ENCODE data around the gene PRELID2.
"Not testable (repeated sequence)": the region's sequence is repeated elsewhere in the genome, so short reads cannot be mapped to it uniquely, and the experiment has no call there.

Gene PRELID2

DNA sequence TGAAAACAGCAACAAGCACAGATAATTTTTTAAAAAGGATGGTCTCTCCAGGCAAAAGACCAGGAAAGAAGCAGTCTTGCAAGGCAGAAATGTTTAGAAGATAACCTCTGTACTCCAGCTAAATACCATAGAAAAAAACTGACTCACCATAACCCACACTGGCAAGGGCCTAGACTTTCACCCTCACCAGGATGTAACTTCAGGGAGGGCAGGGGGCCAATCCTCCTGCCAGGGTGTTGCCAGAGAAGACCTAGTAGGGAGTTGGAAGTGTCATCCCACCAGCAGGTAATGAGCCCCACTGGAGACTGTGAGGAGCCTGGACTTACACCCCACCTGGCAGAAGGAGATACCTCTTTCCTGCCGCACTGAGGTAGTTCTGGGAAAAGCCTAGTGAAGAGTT is 97.6 kb downstream of the PRELID2 start:
- H3K23ac ChIP-seq (ENCODE audit: low read depth, low read length, poor library complexity), result no peak overlapping the region
- no peak overlapping the region for H4K91ac ChIP-seq (ENCODE audit: low read depth, low read length, poor library complexity)
- H3K4me3 ChIP-seq (ENCODE audit: low read length in 2 of 2), result no peak overlapping the region
- no peak overlapping the region for H4K8ac ChIP-seq (ENCODE audit: low read depth, low read length)
- no peak for DNase-seq (ENCODE audit: low spot score)
- H2BK15ac ChIP-seq (ENCODE audit: low read length), result no peak overlapping the region
- H3K27me3 ChIP-seq (ENCODE audit: control insufficient read depth in 3 of 3, insufficient read depth in 3 of 3, low read depth in 1 of 3, low read length in 3 of 3), result no peaks in the 10 kb centered on the region
- no peak overlapping the region for H3K18ac ChIP-seq (ENCODE audit: low read length)
- no peak overlapping the region for H2BK120ac ChIP-seq (ENCODE audit: low read depth, low read length)
- no peak overlapping the region for H3K4me2 ChIP-seq (ENCODE audit: insufficient read depth, low read length, poor library complexity, severe bottlenecking)
- no peaks in the 10 kb centered on the region for H3K79me1 ChIP-seq (ENCODE audit: low read depth, low read length)
- no peak overlapping the region for H2AK5ac ChIP-seq (ENCODE audit: low read depth, low read length)
- no peak overlapping the region for H2BK12ac ChIP-seq (ENCODE audit: low read length)
- no peaks in the 10 kb centered on the region for H3K4me1 ChIP-seq (ENCODE audit: control insufficient read depth in 2 of 2, insufficient read depth in 1 of 2, low read depth in 1 of 2, low read length in 2 of 2)
- no peaks in the 10 kb centered on the region for H3K9me3 ChIP-seq (replicated peaks in 1 of 2; ENCODE audit: control insufficient read depth in 2 of 2, insufficient read depth in 1 of 2, low read depth in 1 of 2, low read length in 2 of 2)
- no peaks in the 10 kb centered on the region for H3K36me3 ChIP-seq (replicated peaks in 1 of 2; ENCODE audit: control insufficient read depth in 2 of 2, insufficient read depth in 2 of 2, low read length in 2 of 2)
- no CpG with 5 or more reads among the region's 1 CpG for WGBS, 2 donors (ENCODE audit: extremely low coverage in 2 of 2, insufficient read length in 2 of 2, insufficient replicate concordance in 1 of 2)
- no peak overlapping the region for H3K4ac ChIP-seq (ENCODE audit: low read length)
- H3K27ac ChIP-seq (replicated peaks; ENCODE audit: low read length), result no peak overlapping the region
- H3K14ac ChIP-seq (ENCODE audit: low read length), result no peak overlapping the region
- H3K9ac ChIP-seq (ENCODE audit: low read depth, low read length, poor library complexity), result no peak overlapping the region
- H2AFZ ChIP-seq (ENCODE audit: low read length), result no peak overlapping the region
- H2BK5ac ChIP-seq (ENCODE audit: low read length), result no peak overlapping the region

DNA sequence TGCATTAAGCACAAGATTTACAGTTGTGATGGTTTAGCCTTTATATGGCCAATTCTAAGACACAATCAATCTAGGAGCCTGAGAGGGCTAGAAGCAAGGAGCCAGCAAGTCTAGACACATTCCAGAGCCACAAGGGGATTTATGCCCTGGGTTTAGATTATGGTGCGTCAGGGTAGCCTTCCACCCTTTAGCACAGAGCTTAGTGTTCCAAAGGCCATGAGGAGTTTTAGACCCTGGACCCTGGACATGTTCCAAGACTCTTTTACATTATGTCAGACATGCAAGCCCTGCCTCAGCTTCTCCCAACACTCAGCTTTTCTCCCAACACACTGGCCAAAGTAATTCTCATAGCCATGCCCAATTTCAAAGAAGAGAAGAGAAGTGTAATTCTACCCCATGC is 105.2 kb downstream of the PRELID2 start:
- H3K18ac ChIP-seq (ENCODE audit: low read length); H3K23ac ChIP-seq (ENCODE audit: low read depth, low read length, poor library complexity); DNase-seq (ENCODE audit: low spot score); H3K27me3 ChIP-seq (ENCODE audit: control insufficient read depth in 3 of 3, insufficient read depth in 3 of 3, low read depth in 1 of 3, low read length in 3 of 3); H3K9me3 ChIP-seq (replicated peaks in 1 of 2; ENCODE audit: control insufficient read depth in 2 of 2, insufficient read depth in 1 of 2, low read depth in 1 of 2, low read length in 2 of 2); H3K4me3 ChIP-seq (ENCODE audit: low read length in 2 of 2); H3K4ac ChIP-seq (ENCODE audit: low read length); H2BK15ac ChIP-seq (ENCODE audit: low read length); H2BK120ac ChIP-seq (ENCODE audit: low read depth, low read length); H4K8ac ChIP-seq (ENCODE audit: low read depth, low read length); H4K91ac ChIP-seq (ENCODE audit: low read depth, low read length, poor library complexity); H3K14ac ChIP-seq (ENCODE audit: low read length); H3K9ac ChIP-seq (ENCODE audit: low read depth, low read length, poor library complexity); H3K79me1 ChIP-seq (ENCODE audit: low read depth, low read length); H2AFZ ChIP-seq (ENCODE audit: low read length); H2BK5ac ChIP-seq (ENCODE audit: low read length); H2BK12ac ChIP-seq (ENCODE audit: low read length); H3K36me3 ChIP-seq (replicated peaks in 1 of 2; ENCODE audit: control insufficient read depth in 2 of 2, insufficient read depth in 2 of 2, low read length in 2 of 2); H2AK5ac ChIP-seq (ENCODE audit: low read depth, low read length); H3K4me1 ChIP-seq (ENCODE audit: control insufficient read depth in 2 of 2, insufficient read depth in 1 of 2, low read depth in 1 of 2, low read length in 2 of 2); H3K27ac ChIP-seq (replicated peaks; ENCODE audit: low read length); H3K4me2 ChIP-seq (ENCODE audit: insufficient read depth, low read length, poor library complexity, severe bottlenecking): not testable (repeated sequence)
- no CpG with 5 or more reads among the region's 1 CpG for WGBS, 2 donors (ENCODE audit: extremely low coverage in 2 of 2, insufficient read length in 2 of 2, insufficient replicate concordance in 1 of 2)

DNA sequence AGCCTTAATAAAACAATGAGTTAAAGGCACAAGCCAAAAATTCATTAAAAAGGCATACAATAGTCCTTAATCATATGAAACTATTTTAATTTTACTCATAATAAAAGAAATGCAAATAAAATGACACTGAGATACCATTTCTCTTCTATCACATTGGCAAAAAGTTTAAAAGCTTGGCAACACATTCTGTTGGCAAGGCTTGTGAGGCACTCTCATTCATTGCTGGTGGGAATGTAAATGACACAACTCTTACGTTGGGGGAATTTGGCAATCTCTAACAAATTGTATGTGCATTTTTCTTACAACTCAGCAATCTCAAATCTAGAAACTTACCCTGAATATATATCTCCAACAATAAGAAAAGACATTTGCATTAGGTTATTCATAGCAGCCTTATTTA is 111.6 kb downstream of the PRELID2 start:
- Histone ChIP-seq H4K8ac (ENCODE audit: low read depth, low read length) (no peak overlapping the region), H3K4ac (ENCODE audit: low read length) (no peak overlapping the region), H3K9me3 (replicated peaks in 1 of 2; ENCODE audit: control insufficient read depth in 2 of 2, insufficient read depth in 1 of 2, low read depth in 1 of 2, low read length in 2 of 2) (peaks cover 0 to 1% of the 10 kb centered on the region in 2 donors), H3K4me1 (ENCODE audit: control insufficient read depth in 2 of 2, insufficient read depth in 1 of 2, low read depth in 1 of 2, low read length in 2 of 2) (no peaks in the 10 kb centered on the region), H2AK5ac (ENCODE audit: low read depth, low read length) (no peak overlapping the region), H3K27me3 (ENCODE audit: control insufficient read depth in 3 of 3, insufficient read depth in 3 of 3, low read depth in 1 of 3, low read length in 3 of 3) (no peaks in the 10 kb centered on the region), H3K14ac (ENCODE audit: low read length) (no peak overlapping the region), H4K91ac (ENCODE audit: low read depth, low read length, poor library complexity) (no peak overlapping the region), H3K4me2 (ENCODE audit: insufficient read depth, low read length, poor library complexity, severe bottlenecking) (no peak overlapping the region), H2BK5ac (ENCODE audit: low read length) (no peak overlapping the region), H3K9ac (ENCODE audit: low read depth, low read length, poor library complexity) (no peak overlapping the region), H3K4me3 (ENCODE audit: low read length in 2 of 2) (no peak overlapping the region), H2BK120ac (ENCODE audit: low read depth, low read length) (no peak overlapping the region), H3K23ac (ENCODE audit: low read depth, low read length, poor library complexity) (no peak overlapping the region), H2BK15ac (ENCODE audit: low read length) (no peak overlapping the region), H3K79me1 (ENCODE audit: low read depth, low read length) (no peaks in the 10 kb centered on the region), H2AFZ (ENCODE audit: low read length) (no peak overlapping the region), H3K18ac (ENCODE audit: low read length) (no peak overlapping the region), H3K27ac (replicated peaks; ENCODE audit: low read length) (no peak overlapping the region), H2BK12ac (ENCODE audit: low read length) (no peak overlapping the region), H3K36me3 (replicated peaks in 1 of 2; ENCODE audit: control insufficient read depth in 2 of 2, insufficient read depth in 2 of 2, low read length in 2 of 2) (no peaks in the 10 kb centered on the region)
- no peak for DNase-seq (ENCODE audit: low spot score)
- no CpG with 5 or more reads among the region's 1 CpG for WGBS, 2 donors (ENCODE audit: extremely low coverage in 2 of 2, insufficient read length in 2 of 2, insufficient replicate concordance in 1 of 2)

DNA sequence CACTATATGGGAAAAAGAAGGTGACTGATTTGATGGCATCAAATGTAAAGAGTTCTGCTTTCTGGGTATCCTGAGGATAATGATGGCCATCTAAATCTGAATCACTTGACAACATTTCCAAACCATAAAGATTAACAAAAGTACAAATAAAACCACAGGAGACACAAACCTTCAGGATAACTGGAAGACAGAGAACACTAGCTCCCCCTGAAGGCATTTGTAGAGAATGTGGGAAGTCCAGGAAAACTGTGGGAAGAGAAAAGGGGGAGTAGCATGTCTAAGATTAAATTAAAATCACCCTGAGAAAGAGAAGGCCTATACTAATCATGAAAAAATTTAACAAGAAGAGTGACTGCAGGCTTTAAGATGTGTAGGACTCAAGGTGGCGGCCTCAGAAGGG is 116.2 kb downstream of the PRELID2 start:
- H2BK120ac ChIP-seq (ENCODE audit: low read depth, low read length), result no peak overlapping the region
- no peaks in the 10 kb centered on the region for H3K9me3 ChIP-seq (replicated peaks in 1 of 2; ENCODE audit: control insufficient read depth in 2 of 2, insufficient read depth in 1 of 2, low read depth in 1 of 2, low read length in 2 of 2)
- no peak overlapping the region for H2BK12ac ChIP-seq (ENCODE audit: low read length)
- no peak overlapping the region for H2BK15ac ChIP-seq (ENCODE audit: low read length)
- no peaks in the 10 kb centered on the region for H3K4me1 ChIP-seq (ENCODE audit: control insufficient read depth in 2 of 2, insufficient read depth in 1 of 2, low read depth in 1 of 2, low read length in 2 of 2)
- no peaks in the 10 kb centered on the region for H3K27me3 ChIP-seq (ENCODE audit: control insufficient read depth in 3 of 3, insufficient read depth in 3 of 3, low read depth in 1 of 3, low read length in 3 of 3)
- no peak overlapping the region for H3K18ac ChIP-seq (ENCODE audit: low read length)
- no peaks in the 10 kb centered on the region for H3K79me1 ChIP-seq (ENCODE audit: low read depth, low read length)
- H3K4ac ChIP-seq (ENCODE audit: low read length), result no peak overlapping the region
- WGBS, 2 donors (ENCODE audit: extremely low coverage in 2 of 2, insufficient read length in 2 of 2, insufficient replicate concordance in 1 of 2), result no CpG with 5 or more reads among the region's 1 CpG
- no peak overlapping the region for H3K9ac ChIP-seq (ENCODE audit: low read depth, low read length, poor library complexity)
- H2AFZ ChIP-seq (ENCODE audit: low read length), result no peak overlapping the region
- no peak overlapping the region for H3K27ac ChIP-seq (replicated peaks; ENCODE audit: low read length)
- no peak overlapping the region for H3K14ac ChIP-seq (ENCODE audit: low read length)
- no peak overlapping the region for H4K8ac ChIP-seq (ENCODE audit: low read depth, low read length)
- no peaks in the 10 kb centered on the region for H3K36me3 ChIP-seq (replicated peaks in 1 of 2; ENCODE audit: control insufficient read depth in 2 of 2, insufficient read depth in 2 of 2, low read length in 2 of 2)
- no peak overlapping the region for H4K91ac ChIP-seq (ENCODE audit: low read depth, low read length, poor library complexity)
- H3K4me3 ChIP-seq (ENCODE audit: low read length in 2 of 2), result no peak overlapping the region
- no peak for DNase-seq (ENCODE audit: low spot score)
- H3K4me2 ChIP-seq (ENCODE audit: insufficient read depth, low read length, poor library complexity, severe bottlenecking), result no peak overlapping the region
- no peak overlapping the region for H2AK5ac ChIP-seq (ENCODE audit: low read depth, low read length)
- no peak overlapping the region for H2BK5ac ChIP-seq (ENCODE audit: low read length)
- no peak overlapping the region for H3K23ac ChIP-seq (ENCODE audit: low read depth, low read length, poor library complexity)
